CD4-positive, alpha-beta T cell (primary cell): ENCODE data around the gene SEL1L. TPM values are rescaled to one million over a fixed set of nuclear protein-coding genes. Genes with fewer than 3 reads are reported as not detected.
"Not testable (repeated sequence)": the region's sequence is repeated elsewhere in the genome, so short reads cannot be mapped to it uniquely, and the experiment has no call there.

Source experiments
- ATAC-seq: fragments of 200-7000 bp; cut with Tn5 transposase; one replicate; pipeline ENCODE4 v1.10.0; 2022; ENCODE audit warnings: mild to moderate bottlenecking; ENCODE audit not compliant: poor library complexity
- CTCF ChIA-PET: fragments of 350-600 bp; sonication (Branson Sonifier 250); formaldehyde crosslinking; loops from one replicate; lab custom pipeline; 2021; ENCODE audit warnings: antibody characterized with exemption, inconsistent platforms; lab: Charles Lee
- POLR2A ChIA-PET: fragments of 350-600 bp; sonication (Branson Sonifier 250); formaldehyde crosslinking; loops from one replicate; lab custom pipeline; 2021; ENCODE audit warnings: antibody characterized with exemption, inconsistent platforms; lab: Charles Lee
- DNase-seq, 14 experiments: peaks; one replicate each; pipeline ENCODE4 v3.0.0-alpha.2; 2013 to 2020; ENCODE audit warnings: mixed read lengths in 2 of 14
- H3K27ac ChIP-seq, 2 donors: one replicate each; pipeline versions ENCODE4 v1.5.1 to v1.7.0; 2013; ENCODE audit warnings: low read length in 2 of 2, low read depth in 1 of 2, mild to moderate bottlenecking in 1 of 2
- H3K27me3 ChIP-seq, 2 experiments: 1 replicate in 1 of 2; 2 replicates in 1 of 2; pipeline versions ENCODE4 v1.6.1 to v1.7.0; 2013; ENCODE audit warnings: low read length in 2 of 2, control low read depth in 1 of 2, mild to moderate bottlenecking in 1 of 2, moderate library complexity in 1 of 2; ENCODE audit not compliant: insufficient read depth in 2 of 2, control insufficient read depth in 1 of 2
- H3K36me3 ChIP-seq: one replicate; pipeline ENCODE4 v1.6.1; 2013; ENCODE audit warnings: low read length, control low read depth; ENCODE audit not compliant: insufficient read depth
- H3K4me1 ChIP-seq: one replicate; pipeline ENCODE4 v1.6.1; 2013; ENCODE audit warnings: low read length, control low read depth; ENCODE audit not compliant: insufficient read depth
- H3K4me3 ChIP-seq: one replicate; pipeline ENCODE4 v1.5.1; 2013; ENCODE audit warnings: mild to moderate bottlenecking, low read length, moderate library complexity
- H3K9me3 ChIP-seq, 2 experiments: 1 replicate in 1 of 2; 2 replicates in 1 of 2; pipeline versions ENCODE4 v1.6.1 to v1.7.0; 2013; ENCODE audit warnings: low read length in 2 of 2, mild to moderate bottlenecking in 2 of 2, control low read depth in 1 of 2, moderate library complexity in 1 of 2; ENCODE audit not compliant: control insufficient read depth in 1 of 2, insufficient read depth in 1 of 2
- H3K27ac Mint-ChIP-seq: one replicate; pipeline ENCODE4 v1.8.0; 2020; ENCODE audit warnings: mixed read lengths
- H3K27me3 Mint-ChIP-seq: one replicate; pipeline ENCODE4 v1.8.0; 2021; ENCODE audit warnings: mixed read lengths
- H3K36me3 Mint-ChIP-seq: one replicate; pipeline ENCODE4 v1.8.0; 2021; ENCODE audit warnings: low read depth, mixed read lengths
- H3K4me1 Mint-ChIP-seq: one replicate; pipeline ENCODE4 v1.8.0; 2021; ENCODE audit warnings: low read depth, mixed read lengths
- H3K4me3 Mint-ChIP-seq: one replicate; pipeline ENCODE4 v1.8.0; 2020; ENCODE audit warnings: mild to moderate bottlenecking, mixed read lengths
- H3K9me3 Mint-ChIP-seq: one replicate; pipeline ENCODE4 v1.8.0; 2020; ENCODE audit warnings: mixed read lengths
- CTCF ChIP-seq: fragments of 200-600 bp; IDR thresholded peaks from one replicate; pipeline ENCODE4 v1.8.0; 2022; ENCODE audit warnings: antibody characterized with exemption, mild to moderate bottlenecking
- intact Hi-C, 2 experiments: fragments of 100-400 bp; cut with DNase I in 1 of 2; cut with micrococcal nuclease in 1 of 2; formaldehyde crosslinking; loops; one replicate each; pipeline versions ENCODE4 v1.15.1 to v1.9.0; 2023 to 2025; cut with DNase I, micrococcal nuclease
- total RNA-seq, 174 experiments: library from RNA in 2 of 174; stranded (reverse) in 2 of 174; gene quantifications; one replicate each; pipeline ENCODE4 v1.2.3 and lab custom pipeline; 2021 to 2026

The SEL1L gene
- total RNA-seq, 2 experiments from 2014 or later, result 40.6 to 46.4 TPM

GRCh38 chr14:81464253-81465002 is 69.2 kb downstream of the SEL1L start:
- H3K36me3 ChIP-seq, result no peaks in the 10 kb centered on the region
- H3K27ac Mint-ChIP-seq, result peak overlapping the region; percentile 86
- H3K9me3 ChIP-seq, result no peaks in the 10 kb centered on the region
- H3K27ac ChIP-seq, result peak overlapping the region in 1 of 2 donors; percentile 36
- TF ChIP-seq CTCF, result peak; percentile 93
- H3K27me3 ChIP-seq, result no peaks in the 10 kb centered on the region
- peak overlapping the region; percentile 86 for H3K4me3 Mint-ChIP-seq
- ChIA-PET POLR2A (interaction anchor here (0.6 to 1.8 kb wide), 4 partner anchors 9 to 245 kb away, joined by 4 to 10 read pairs (median 6); partner anchors contain the start of genes GTF2A1 and SEL1L), CTCF (interaction anchor here (0.8 to 2.7 kb wide), 9 partner anchors 9 to 294 kb away, joined by 3 to 15 read pairs (median 3); no protein-coding TSS in a partner anchor)
- H3K27me3 Mint-ChIP-seq, result no peaks in the 10 kb centered on the region
- H3K4me1 ChIP-seq, result peaks cover 4% of the 10 kb centered on the region
- H3K4me1 Mint-ChIP-seq, result peaks cover 8% of the 10 kb centered on the region
- DNase-seq (peak in 13 of 14 experiments; percentile 10 to 86 (median 47)), ATAC-seq (peak; percentile 80)
- H3K9me3 Mint-ChIP-seq, result no peaks in the 10 kb centered on the region
- no peaks in the 10 kb centered on the region for H3K36me3 Mint-ChIP-seq
- H3K4me3 ChIP-seq, result peak overlapping the region; percentile 66
- intact Hi-C loops, result loop anchor here (1.0 to 5.0 kb wide), 5 partner anchors 292 to 512 kb away; partner anchors contain the start of gene TSHR (in 1 of the 2)

DNA sequence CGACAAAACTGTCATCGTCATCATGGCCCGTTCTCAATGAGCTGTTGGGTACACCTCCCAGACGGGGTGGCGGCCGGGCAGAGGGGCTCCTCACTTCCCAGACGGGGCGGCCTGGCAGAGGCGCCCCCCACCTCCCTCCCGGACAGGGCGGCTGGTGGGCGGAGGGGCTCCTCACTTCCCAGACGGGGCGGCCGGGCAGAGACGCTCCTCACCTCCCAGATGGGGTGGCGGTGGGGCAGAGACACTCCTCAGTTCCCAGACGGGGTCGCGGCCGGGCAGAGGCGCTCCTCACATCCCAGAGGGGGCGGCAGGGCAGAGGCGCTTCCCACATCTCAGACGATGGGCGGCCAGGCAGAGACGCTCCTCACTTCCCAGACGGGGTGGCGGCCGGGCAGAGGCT is 71.3 kb downstream of the SEL1L start:
- H3K9me3 Mint-ChIP-seq, H3K4me3 Mint-ChIP-seq, CTCF ChIA-PET, H3K4me1 Mint-ChIP-seq, H3K4me1 ChIP-seq, H3K36me3 ChIP-seq, DNase-seq, H3K36me3 Mint-ChIP-seq, H3K4me3 ChIP-seq, H3K9me3 ChIP-seq, H3K27me3 Mint-ChIP-seq, ATAC-seq, POLR2A ChIA-PET, H3K27ac ChIP-seq, H3K27ac Mint-ChIP-seq, H3K27me3 ChIP-seq: not testable (repeated sequence)
- intact Hi-C loops, result loop anchor here in 1 of 2 experiments (5.0 kb wide), 1 partner anchor 290 kb away; no protein-coding TSS in a partner anchor

DNA sequence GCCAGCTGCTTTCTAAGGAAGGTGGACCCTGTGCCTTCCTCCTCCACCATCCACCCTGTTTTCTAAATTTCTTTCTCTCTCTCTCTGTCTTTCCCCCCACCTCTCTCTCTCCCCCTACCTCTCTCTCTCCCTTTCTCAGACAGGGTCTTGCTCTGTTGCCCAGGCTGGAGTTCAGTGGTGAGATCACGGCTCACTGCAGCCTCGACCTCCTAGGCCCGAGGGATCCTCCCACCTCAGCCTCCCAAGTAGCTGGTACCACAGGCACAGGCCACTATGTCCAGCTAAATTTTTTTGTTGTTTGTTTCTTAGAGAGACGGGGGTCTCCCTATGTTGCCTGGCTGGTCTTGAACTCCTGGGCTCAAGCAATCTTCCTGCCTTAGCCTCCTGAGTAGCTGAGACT is 73.7 kb downstream of the SEL1L start:
- ATAC-seq (no peak), DNase-seq (no peak)
- ChIA-PET CTCF (no interaction called here), POLR2A (no interaction called here)
- Mint-ChIP-seq H3K4me3 (no peak overlapping the region), H3K27ac (no peak overlapping the region), H3K4me1 (peaks cover 8% of the 10 kb centered on the region), H3K9me3 (no peaks in the 10 kb centered on the region), H3K36me3 (no peaks in the 10 kb centered on the region), H3K27me3 (no peaks in the 10 kb centered on the region)
- Histone ChIP-seq H3K27me3 (no peaks in the 10 kb centered on the region), H3K9me3 (no peaks in the 10 kb centered on the region), H3K4me1 (peaks cover 4% of the 10 kb centered on the region), H3K4me3 (no peak overlapping the region), H3K27ac (no peak overlapping the region), H3K36me3 (no peaks in the 10 kb centered on the region)
- intact Hi-C loops, result loop anchor here in 1 of 2 experiments (5.0 kb wide), 1 partner anchor 288 kb away; no protein-coding TSS in a partner anchor
- TF ChIP-seq CTCF, result no peak
